HepG2 (cell line): ENCODE results near the gene MPV17L. TPM values are rescaled to one million over a fixed set of nuclear protein-coding genes. Genes with fewer than 3 reads are reported as not detected.

Experiments
- ASH2L ChIP-seq: fragments of 300-600, 200-600 bp; sonication (generic); IDR thresholded peaks from 2 replicates; pipeline ENCODE4 v1.7.0; 2017; ENCODE audit warnings: low read depth, mild to moderate bottlenecking, moderate library complexity, mixed read lengths, low read length; ENCODE audit not compliant: insufficient read length
- BORCS8-MEF2B ChIP-seq: sonication (generic); formaldehyde crosslinking; IDR thresholded peaks from 2 replicates; pipeline ENCODE4 v1.8.0; 2022; ENCODE audit warnings: mild to moderate bottlenecking, missing genetic modification reagents
- IRF2 ChIP-seq: IDR thresholded peaks from 2 replicates; pipeline ENCODE4 v1.6.1; 2018; ENCODE audit warnings: missing genetic modification reagents, missing compliant biosample characterization
- MXD4 ChIP-seq: IDR thresholded peaks from 2 replicates; pipeline ENCODE4 v1.6.1; 2016; ENCODE audit warnings: mild to moderate bottlenecking, missing biosample characterization, missing genetic modification reagents
- NFKBIZ ChIP-seq: IDR thresholded peaks from 2 replicates; pipeline ENCODE4 v1.6.1; 2018; ENCODE audit warnings: missing genetic modification reagents, missing compliant biosample characterization
- PHF21A ChIP-seq: sonication (generic); formaldehyde crosslinking; IDR thresholded peaks from 2 replicates; pipeline ENCODE4 v1.5.0; 2020; ENCODE audit warnings: mild to moderate bottlenecking, missing genetic modification reagents
- PHF8 ChIP-seq: sonication (generic); formaldehyde crosslinking; IDR thresholded peaks from 2 replicates; pipeline ENCODE4 v1.5.0; 2020; ENCODE audit warnings: missing genetic modification reagents
- POLR2AphosphoS5 ChIP-seq: IDR thresholded peaks from 2 replicates; pipeline ENCODE4 v1.6.1; 2012; ENCODE audit warnings: low read depth, low read length
- PPARG ChIP-seq: conservative IDR thresholded peaks from 2 replicates; pipeline ENCODE4 v1.6.1; 2016; ENCODE audit warnings: missing biosample characterization, missing genetic modification reagents
- SALL1 ChIP-seq: sonication (generic); formaldehyde crosslinking; IDR thresholded peaks from 2 replicates; pipeline ENCODE4 v1.8.0; 2022; ENCODE audit warnings: mild to moderate bottlenecking, missing genetic modification reagents
- SSRP1 ChIP-seq: IDR thresholded peaks from 2 replicates; pipeline ENCODE4 v1.6.1; 2016; ENCODE audit warnings: control low read depth
- STAG1 ChIP-seq: sonication (generic); formaldehyde crosslinking; IDR thresholded peaks from 2 replicates; pipeline ENCODE4 v1.4.0; 2020; ENCODE audit warnings: missing genetic modification reagents
- TBX2 ChIP-seq: sonication (generic); formaldehyde crosslinking; IDR thresholded peaks from 2 replicates; pipeline ENCODE4 v1.5.0; 2020; ENCODE audit warnings: missing genetic modification reagents, mild to moderate bottlenecking, borderline replicate concordance
- ZNF292 ChIP-seq: sonication (generic); formaldehyde crosslinking; IDR thresholded peaks from 2 replicates; pipeline ENCODE4 v1.8.1; 2022; ENCODE audit warnings: mild to moderate bottlenecking, low read depth, missing genetic modification reagents, borderline replicate concordance
- ZNF431 ChIP-seq: sonication (generic); formaldehyde crosslinking; IDR thresholded peaks from 2 replicates; pipeline ENCODE4 v1.9.0; 2022; ENCODE audit warnings: missing genetic modification reagents, low read depth, mild to moderate bottlenecking, borderline replicate concordance
- ZNF768 ChIP-seq: sonication (generic); formaldehyde crosslinking; IDR thresholded peaks from 2 replicates; pipeline ENCODE4 v1.4.0; 2020; ENCODE audit warnings: missing genetic modification reagents
- ZSCAN25 ChIP-seq: sonication (generic); formaldehyde crosslinking; IDR thresholded peaks from 2 replicates; pipeline ENCODE4 v1.8.0; 2022; ENCODE audit warnings: mild to moderate bottlenecking, missing genetic modification reagents
- polyA plus RNA-seq, 8 experiments: library from polyadenylated mRNA; depleted of rRNA in 3 of 8; stranded (reverse) in 7 of 8; unstranded in 1 of 8; fragments of >200 nt; fragmentation: Illumina TruSeq in 4 of 8; extraction: Trizol in 4 of 8; gene quantifications; 2 replicates each; pipeline versions ENCODE4 v1.2.1 to v1.2.3, GENCODE V29; 2011 to 2016; ENCODE audit warnings: low read depth in 4 of 8, missing spikeins in 1 of 8, mixed read lengths in 1 of 8; ENCODE audit not compliant: insufficient read depth in 1 of 8
- total RNA-seq, 5 experiments: library from RNA; depleted of rRNA; stranded (reverse); fragments of >200 nt; fragmentation: Illumina TruSeq; extraction: Trizol; gene quantifications; 2 replicates each; pipeline ENCODE4 v1.2.3, GENCODE V29; 2016; ENCODE audit warnings: low read depth in 1 of 5
- TF ChIP-seq, protein P1 (sequence below): sonication (generic); formaldehyde crosslinking; IDR thresholded peaks from 2 replicates; pipeline ENCODE4 v1.5.0; 2020; ENCODE audit warnings: mild to moderate bottlenecking, missing genetic modification reagents
- TF ChIP-seq, protein P2 (sequence below): sonication (generic); formaldehyde crosslinking; IDR thresholded peaks from 2 replicates; pipeline ENCODE4 v1.4.0; 2020; ENCODE audit warnings: mild to moderate bottlenecking, low read depth, missing genetic modification reagents
- TF ChIP-seq, protein P3 (sequence below): sonication (generic); formaldehyde crosslinking; IDR thresholded peaks from 2 replicates; pipeline ENCODE4 v1.4.0; 2020; ENCODE audit warnings: mild to moderate bottlenecking, missing genetic modification reagents, borderline replicate concordance

Gene MPV17L
- total and polyA plus RNA-seq, 2 of the 13 experiments (the other 11 are each of a cell fraction or from before 2014, with no cell fraction given), result 34.7 to 63.8 TPM

DNA sequence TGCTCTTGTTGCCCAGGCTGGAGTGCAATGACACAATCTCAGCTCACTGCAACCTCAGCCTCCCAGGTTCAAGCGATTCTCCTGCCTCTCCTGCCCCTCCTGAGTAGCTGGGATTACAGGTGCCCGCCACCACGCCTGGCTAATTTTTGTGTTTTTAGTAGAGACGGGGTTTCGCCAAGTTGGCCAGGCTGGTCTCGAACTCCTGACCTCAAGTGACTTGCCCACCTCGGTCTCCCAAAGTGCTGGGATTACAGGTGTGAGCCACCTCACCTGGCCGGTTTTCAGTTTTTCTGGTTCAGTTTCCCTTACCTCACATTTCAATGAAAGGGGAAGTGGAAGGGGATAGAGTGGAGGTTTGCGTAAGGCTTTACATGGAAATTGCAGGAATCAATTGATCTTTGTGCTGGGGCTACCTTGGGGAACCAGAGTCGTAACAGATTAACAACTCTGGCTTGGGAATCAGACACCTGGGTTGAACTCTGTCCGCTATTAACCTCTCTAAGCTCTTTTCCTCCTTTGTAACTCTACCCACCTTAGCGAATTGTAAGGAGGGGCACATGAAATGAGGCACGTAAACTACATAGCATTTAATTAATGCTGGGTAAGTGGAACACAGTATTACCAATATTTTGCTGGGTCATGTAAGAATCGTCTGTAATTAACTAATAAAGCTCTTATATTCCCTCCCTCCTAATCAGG is 3.2 kb downstream of the MPV17L start (continued):
- TF ChIP-seq, protein P1, sequence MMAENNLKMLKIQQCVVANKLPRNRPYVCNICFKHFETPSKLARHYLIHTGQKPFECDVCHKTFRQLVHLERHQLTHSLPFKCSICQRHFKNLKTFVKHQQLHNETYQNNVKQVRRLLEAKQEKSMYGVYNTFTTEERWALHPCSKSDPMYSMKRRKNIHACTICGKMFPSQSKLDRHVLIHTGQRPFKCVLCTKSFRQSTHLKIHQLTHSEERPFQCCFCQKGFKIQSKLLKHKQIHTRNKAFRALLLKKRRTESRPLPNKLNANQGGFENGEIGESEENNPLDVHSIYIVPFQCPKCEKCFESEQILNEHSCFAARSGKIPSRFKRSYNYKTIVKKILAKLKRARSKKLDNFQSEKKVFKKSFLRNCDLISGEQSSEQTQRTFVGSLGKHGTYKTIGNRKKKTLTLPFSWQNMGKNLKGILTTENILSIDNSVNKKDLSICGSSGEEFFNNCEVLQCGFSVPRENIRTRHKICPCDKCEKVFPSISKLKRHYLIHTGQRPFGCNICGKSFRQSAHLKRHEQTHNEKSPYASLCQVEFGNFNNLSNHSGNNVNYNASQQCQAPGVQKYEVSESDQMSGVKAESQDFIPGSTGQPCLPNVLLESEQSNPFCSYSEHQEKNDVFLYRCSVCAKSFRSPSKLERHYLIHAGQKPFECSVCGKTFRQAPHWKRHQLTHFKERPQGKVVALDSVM (CRISPR knock-in tag), result no peak
- peak; percentile 48; the same call in 1 of the 2 replicates for TF ChIP-seq MXD4 (CRISPR knock-in tag)
- no peak for TF ChIP-seq SSRP1
- TF ChIP-seq ZNF292 (CRISPR knock-in tag), result peak; percentile 91
- peak; percentile 93 for TF ChIP-seq IRF2 (CRISPR knock-in tag)
- peak; percentile 68 for TF ChIP-seq SALL1 (CRISPR knock-in tag)
- TF ChIP-seq PHF21A, result peak; percentile 98
- peak; percentile 98 for TF ChIP-seq TBX2 (CRISPR knock-in tag)
- 0 out of 2 replicates have a peak, but pooled peaks have one; percentile 35 for TF ChIP-seq POLR2AphosphoS5
- TF ChIP-seq PPARG (CRISPR knock-in tag), result peak; percentile 93
- TF ChIP-seq, protein P2, sequence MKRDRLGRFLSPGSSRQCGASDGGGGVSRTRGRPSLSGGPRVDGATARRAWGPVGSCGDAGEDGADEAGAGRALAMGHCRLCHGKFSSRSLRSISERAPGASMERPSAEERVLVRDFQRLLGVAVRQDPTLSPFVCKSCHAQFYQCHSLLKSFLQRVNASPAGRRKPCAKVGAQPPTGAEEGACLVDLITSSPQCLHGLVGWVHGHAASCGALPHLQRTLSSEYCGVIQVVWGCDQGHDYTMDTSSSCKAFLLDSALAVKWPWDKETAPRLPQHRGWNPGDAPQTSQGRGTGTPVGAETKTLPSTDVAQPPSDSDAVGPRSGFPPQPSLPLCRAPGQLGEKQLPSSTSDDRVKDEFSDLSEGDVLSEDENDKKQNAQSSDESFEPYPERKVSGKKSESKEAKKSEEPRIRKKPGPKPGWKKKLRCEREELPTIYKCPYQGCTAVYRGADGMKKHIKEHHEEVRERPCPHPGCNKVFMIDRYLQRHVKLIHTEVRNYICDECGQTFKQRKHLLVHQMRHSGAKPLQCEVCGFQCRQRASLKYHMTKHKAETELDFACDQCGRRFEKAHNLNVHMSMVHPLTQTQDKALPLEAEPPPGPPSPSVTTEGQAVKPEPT, result peak; percentile 37; the same call in 1 of the 2 replicates
- 0 out of 2 replicates have a peak, but pooled peaks have one; percentile 32 for TF ChIP-seq ZNF768 (CRISPR knock-in tag)
- peak; percentile 88 for TF ChIP-seq ASH2L
- TF ChIP-seq, protein P3, sequence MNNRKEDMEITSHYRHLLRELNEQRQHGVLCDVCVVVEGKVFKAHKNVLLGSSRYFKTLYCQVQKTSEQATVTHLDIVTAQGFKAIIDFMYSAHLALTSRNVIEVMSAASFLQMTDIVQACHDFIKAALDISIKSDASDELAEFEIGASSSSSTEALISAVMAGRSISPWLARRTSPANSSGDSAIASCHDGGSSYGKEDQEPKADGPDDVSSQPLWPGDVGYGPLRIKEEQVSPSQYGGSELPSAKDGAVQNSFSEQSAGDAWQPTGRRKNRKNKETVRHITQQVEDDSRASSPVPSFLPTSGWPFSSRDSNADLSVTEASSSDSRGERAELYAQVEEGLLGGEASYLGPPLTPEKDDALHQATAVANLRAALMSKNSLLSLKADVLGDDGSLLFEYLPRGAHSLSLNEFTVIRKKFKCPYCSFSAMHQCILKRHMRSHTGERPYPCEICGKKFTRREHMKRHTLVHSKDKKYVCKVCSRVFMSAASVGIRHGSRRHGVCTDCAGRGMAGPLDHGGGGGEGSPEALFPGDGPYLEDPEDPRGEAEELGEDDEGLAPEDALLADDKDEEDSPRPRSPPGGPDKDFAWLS, result no peak; the same call in 1 of the 2 replicates
- TF ChIP-seq BORCS8-MEF2B (CRISPR knock-in tag), result peak; percentile 70
- peak; percentile 92; the same call in 1 of the 2 replicates for TF ChIP-seq ZNF431 (CRISPR knock-in tag)
- peak; percentile 79; the same call in 1 of the 2 replicates for TF ChIP-seq ZSCAN25 (CRISPR knock-in tag)
- TF ChIP-seq NFKBIZ (CRISPR knock-in tag), result peak; percentile 89; the same call in 1 of the 2 replicates
- TF ChIP-seq PHF8 (CRISPR knock-in tag), result peak; percentile 45; the same call in 1 of the 2 replicates
- TF ChIP-seq STAG1 (CRISPR knock-in tag), result peak; percentile 21; the same call in 1 of the 2 replicates
